DMS79 (cell line): ENCODE measurements around the gene DRAXIN.

Experiments
- DNase-seq: peaks from one replicate; lab custom pipeline; 2025; lab: John Stamatoyannopoulos, UW

DRAXIN gene

GRCh38 chr1:11764115-11764514 lies 72.6 kb downstream of the DRAXIN start:
- DNase-seq, result no peak

GRCh38 chr1:11764519-11764918 lies 73.0 kb downstream of the DRAXIN start:
- DNase-seq, result no peak

GRCh38 chr1:11765661-11766428 lies 74.3 kb downstream of the DRAXIN start:
- no peak for DNase-seq

GRCh38 chr1:11766429-11766776 lies 74.9 kb downstream of the DRAXIN start:
- no peak for DNase-seq

GRCh38 chr1:11767922-11768704 lies 76.6 kb downstream of the DRAXIN start:
- no peak for DNase-seq

- no peak for DNase-seq
These were observed 77.3 kb downstream of the DRAXIN start for GRCh38 chr1:11768821-11769220.

- DNase-seq, result no peak
These were observed 77.8 kb downstream of the DRAXIN start for GRCh38 chr1:11769274-11769673.

- no peak for DNase-seq
These were observed 78.5 kb downstream of the DRAXIN start for GRCh38 chr1:11770011-11770410.

- DNase-seq, result no peak
These were observed 80.1 kb downstream of the DRAXIN start for GRCh38 chr1:11771481-11772043.

GRCh38 chr1:11772458-11772857 lies 80.9 kb downstream of the DRAXIN start:
- no peak for DNase-seq

- DNase-seq, result no peak
These were observed 83.2 kb downstream of the DRAXIN start for GRCh38 chr1:11774753-11775152.
